Loucy (cell line): Measurements from ENCODE around the gene CAPN1.

Experiments
- H2AFZ ChIP-seq: fragments of 200-600 bp; sonication (generic); 2 replicates; pipeline ENCODE4 v1.6.0; 2016; ENCODE audit warnings: antibody characterized with exemption, mild to moderate bottlenecking, low read length, moderate library complexity
- H3F3A ChIP-seq: fragments of 200-600 bp; 2 replicates; pipeline ENCODE4 v1.6.0; 2016; ENCODE audit warnings: antibody characterized with exemption, low read depth, mild to moderate bottlenecking
- H3K27me3 ChIP-seq: fragments of 200-600 bp; sonication (generic); 2 replicates; pipeline ENCODE4 v1.6.1; 2014; ENCODE audit warnings: low read length, mild to moderate bottlenecking; ENCODE audit not compliant: insufficient read depth, poor library complexity, severe bottlenecking
- H3K36me3 ChIP-seq: fragments of 200-600 bp; sonication (generic); 2 replicates; pipeline ENCODE4 v1.6.1; 2016; ENCODE audit warnings: low read length; ENCODE audit not compliant: insufficient read depth
- H3K4me1 ChIP-seq: fragments of 200-600 bp; sonication (generic); 2 replicates; pipeline ENCODE4 v1.5.1; 2014; ENCODE audit warnings: low read length, mild to moderate bottlenecking; ENCODE audit not compliant: insufficient read depth, poor library complexity, severe bottlenecking
- H3K4me2 ChIP-seq: fragments of 200-600 bp; sonication (generic); 2 replicates; pipeline ENCODE4 v1.6.0; 2014; ENCODE audit warnings: antibody characterized with exemption, low read length, low read depth, mild to moderate bottlenecking; ENCODE audit not compliant: poor library complexity, severe bottlenecking
- H3K4me3 ChIP-seq: fragments of 200-600 bp; sonication (generic); 2 replicates; pipeline ENCODE4 v1.5.1; 2014; ENCODE audit warnings: low read length, mild to moderate bottlenecking, mixed read lengths; ENCODE audit not compliant: poor library complexity, severe bottlenecking
- H3K79me2 ChIP-seq: fragments of 200-600 bp; sonication (generic); 2 replicates; pipeline ENCODE4 v1.6.1; 2014; ENCODE audit warnings: low read length; ENCODE audit not compliant: insufficient read depth
- H3K9ac ChIP-seq: fragments of 200-600 bp; sonication (generic); 2 replicates; pipeline ENCODE4 v1.6.0; 2014; ENCODE audit warnings: mild to moderate bottlenecking, low read depth, low read length, moderate library complexity; ENCODE audit not compliant: poor library complexity, severe bottlenecking
- H3K9me2 ChIP-seq: fragments of 200-600 bp; sonication (generic); replicated peaks from 2 replicates; pipeline ENCODE4 v1.6.1; 2016; ENCODE audit warnings: low read depth, low read length, mixed read lengths
- H3K9me3 ChIP-seq: fragments of 200-600 bp; sonication (generic); 2 replicates; pipeline ENCODE4 v1.6.1; 2014; ENCODE audit warnings: mild to moderate bottlenecking, antibody characterized with exemption, low read length, low read depth; ENCODE audit not compliant: insufficient read depth
- H4K20me1 ChIP-seq: fragments of 200-600 bp; sonication (generic); 2 replicates; pipeline ENCODE4 v1.6.0; 2014; ENCODE audit warnings: antibody characterized with exemption, low read length, mild to moderate bottlenecking; ENCODE audit not compliant: insufficient read depth, poor library complexity, severe bottlenecking
- CTCF ChIP-seq: fragments of 200-600 bp; sonication (generic); conservative IDR thresholded peaks from 2 replicates; pipeline ENCODE4 v1.5.1; 2014; ENCODE audit warnings: mild to moderate bottlenecking, antibody characterized with exemption, low read length
- EZH2phosphoT487 ChIP-seq: fragments of 200-600 bp; IDR thresholded peaks from 2 replicates; pipeline ENCODE4 v1.6.1; 2018; ENCODE audit warnings: antibody characterized with exemption, mild to moderate bottlenecking, moderate library complexity, borderline replicate concordance

The CAPN1 gene

GRCh38 chr11:65224930-65225278, 43.2 kb downstream of the CAPN1 start:
- no peaks in the 10 kb centered on the region for H3K9me3 ChIP-seq
- TF ChIP-seq CTCF (no peak), EZH2phosphoT487 (no peak)
- no peak overlapping the region for H2AFZ ChIP-seq
- peaks cover 21% of the 10 kb centered on the region for H4K20me1 ChIP-seq
- H3K79me2 ChIP-seq = peaks cover 16% of the 10 kb centered on the region
- no peaks in the 10 kb centered on the region for H3F3A ChIP-seq
- peaks cover 50% of the 10 kb centered on the region; the same call in 1 of the 2 replicates for H3K36me3 ChIP-seq
- H3K4me1 ChIP-seq = peaks cover 10% of the 10 kb centered on the region
- H3K4me2 ChIP-seq = no peak overlapping the region
- no peaks in the 10 kb centered on the region for H3K27me3 ChIP-seq
- H3K9ac ChIP-seq = no peak overlapping the region
- no peak overlapping the region for H3K4me3 ChIP-seq
- H3K9me2 ChIP-seq = no peaks in the 10 kb centered on the region

GRCh38 chr11:65225279-65226102, 43.8 kb downstream of the CAPN1 start:
- TF ChIP-seq CTCF = no peak
- no peak for TF ChIP-seq EZH2phosphoT487
- Histone ChIP-seq H4K20me1 (peaks cover 15% of the 10 kb centered on the region), H3K9me3 (no peaks in the 10 kb centered on the region), H3K4me2 (no peak overlapping the region), H3K36me3 (peaks cover 50% of the 10 kb centered on the region; the same call in 1 of the 2 replicates), H3F3A (no peaks in the 10 kb centered on the region), H3K9me2 (no peaks in the 10 kb centered on the region), H3K27me3 (no peaks in the 10 kb centered on the region), H3K79me2 (peaks cover 10% of the 10 kb centered on the region), H2AFZ (no peak overlapping the region), H3K4me3 (no peak overlapping the region), H3K9ac (no peak overlapping the region), H3K4me1 (peaks cover 4% of the 10 kb centered on the region)

- H3K79me2 ChIP-seq = peaks cover 4% of the 10 kb centered on the region; the same call in 1 of the 2 replicates
- peaks cover 10% of the 10 kb centered on the region for H4K20me1 ChIP-seq
- peaks cover 50% of the 10 kb centered on the region; the same call in 1 of the 2 replicates for H3K36me3 ChIP-seq
- no peaks in the 10 kb centered on the region for H3K9me3 ChIP-seq
- H3K4me1 ChIP-seq = no peaks in the 10 kb centered on the region
- TF ChIP-seq CTCF (no peak), EZH2phosphoT487 (no peak)
- H3K4me2 ChIP-seq = no peak overlapping the region
- H3K4me3 ChIP-seq = no peak overlapping the region
- H3F3A ChIP-seq = no peaks in the 10 kb centered on the region
- H2AFZ ChIP-seq = no peak overlapping the region
- no peaks in the 10 kb centered on the region for H3K9me2 ChIP-seq
- no peak overlapping the region for H3K9ac ChIP-seq
- H3K27me3 ChIP-seq = no peaks in the 10 kb centered on the region
Observed at GRCh38 chr11:65226103-65226442, 44.3 kb downstream of the CAPN1 start.
